ENCODE results near the gene GHRH.

GRCh38 chr20:37265152-37265551, 3.5 kb upstream of the GHRH start:
- TF ChIP-seq PHF8 (IDR thresholded peaks at IDR 0.05; ENCODE audit: borderline replicate concordance, low read depth) (no peak), POLR2A (IDR thresholded peaks at IDR 0.05; ENCODE audit: low read length) (no peak), CTCF (IDR thresholded peaks at IDR 0.05) (no peak), CHD4 (IDR thresholded peaks at IDR 0.05; ENCODE audit: borderline replicate concordance) (no peak), SMC3 (IDR thresholded peaks at IDR 0.05) (no peak), RNF2 (IDR thresholded peaks at IDR 0.05; ENCODE audit: borderline replicate concordance, low read depth) (no peak), EP300 (IDR thresholded peaks at IDR 0.05) (no peak), KDM1A (IDR thresholded peaks at IDR 0.05; ENCODE audit: low read depth) (no peak), CBX8 (IDR thresholded peaks at IDR 0.05) (no peak)
